Neural progenitor cell (in vitro differentiated cells): ENCODE measurements around the gene OVOL1. TPM values are rescaled to one million over a fixed set of nuclear protein-coding genes. Genes with fewer than 3 reads are reported as not detected.

ENCODE experiments used
- DNase-seq: peaks from one replicate; pipeline ENCODE4 v3.0.0-alpha.2; 2016; ENCODE audit warnings: low spot score
- H2AFZ ChIP-seq: fragments of 200-600 bp; sonication (generic); replicated peaks from 2 replicates; pipeline ENCODE4 v1.6.1; 2016; ENCODE audit warnings: antibody characterized with exemption
- H3F3A ChIP-seq: fragments of 200-600 bp; sonication (generic); 2 replicates; pipeline ENCODE4 v1.6.1; 2016; ENCODE audit warnings: antibody characterized with exemption, low read depth
- H3K27ac ChIP-seq: fragments of 200-600 bp; sonication (generic); 2 replicates; pipeline ENCODE4 v1.5.1; 2016; ENCODE audit warnings: mild to moderate bottlenecking
- H3K27me3 ChIP-seq: fragments of 200-600 bp; sonication (generic); 2 replicates; pipeline ENCODE4 v1.6.1; 2016; ENCODE audit warnings: mild to moderate bottlenecking, moderate library complexity
- H3K36me3 ChIP-seq: fragments of 200-600 bp; sonication (generic); 2 replicates; pipeline ENCODE4 v1.5.1; 2016
- H3K4me1 ChIP-seq: fragments of 200-600 bp; sonication (generic); 2 replicates; pipeline ENCODE4 v1.6.1; 2016; ENCODE audit warnings: mixed run types
- H3K4me2 ChIP-seq: fragments of 200-600 bp; sonication (generic); 2 replicates; pipeline ENCODE4 v1.6.1; 2016
- H3K4me3 ChIP-seq: fragments of 200-600 bp; sonication (generic); 2 replicates; pipeline ENCODE4 v1.5.1; 2016
- H3K79me2 ChIP-seq: fragments of 200-600 bp; sonication (generic); 2 replicates; pipeline ENCODE4 v1.6.1; 2016; ENCODE audit warnings: low read depth
- H3K9ac ChIP-seq: fragments of 200-600 bp; sonication (generic); 2 replicates; pipeline ENCODE4 v1.6.1; 2016
- H3K9me3 ChIP-seq: fragments of 200-600 bp; sonication (generic); 2 replicates; pipeline ENCODE4 v1.5.1; 2016; ENCODE audit warnings: low read depth
- H4K20me1 ChIP-seq: fragments of 200-600 bp; sonication (generic); 2 replicates; pipeline ENCODE4 v1.6.1; 2016; ENCODE audit warnings: low read depth
- H3K27ac Mint-ChIP-seq: 3 replicates; pipeline ENCODE4 v1.8.0; 2021; ENCODE audit warnings: mixed read lengths
- H3K27me3 Mint-ChIP-seq: 2 replicates; pipeline ENCODE4 v1.8.0; 2022; ENCODE audit warnings: low read depth, mild to moderate bottlenecking, inconsistent platforms, moderate library complexity, mixed read lengths; ENCODE audit not compliant: insufficient read depth
- H3K36me3 Mint-ChIP-seq: 3 replicates; pipeline ENCODE4 v1.8.0; 2021; ENCODE audit warnings: mixed read lengths
- H3K4me1 Mint-ChIP-seq: 3 replicates; pipeline ENCODE4 v1.8.0; 2021; ENCODE audit warnings: mixed read lengths
- H3K4me3 Mint-ChIP-seq: 3 replicates; pipeline ENCODE4 v1.8.0; 2021; ENCODE audit warnings: mild to moderate bottlenecking, moderate library complexity, mixed read lengths
- H3K9me3 Mint-ChIP-seq: 3 replicates; pipeline ENCODE4 v1.8.0; 2020; ENCODE audit warnings: mixed read lengths
- EZH2 ChIP-seq: fragments of 200-600 bp; sonication (generic); IDR thresholded peaks from 2 replicates; pipeline ENCODE4 v1.6.1; 2017; ENCODE audit warnings: antibody characterized with exemption, mild to moderate bottlenecking, moderate library complexity
- EZH2phosphoT487 ChIP-seq: fragments of 200-600 bp; sonication (generic); IDR thresholded peaks from 2 replicates; pipeline ENCODE4 v1.6.1; 2017; ENCODE audit warnings: antibody characterized with exemption
- total RNA-seq: library from RNA; depleted of rRNA; stranded (reverse); fragments of >200 nt; gene quantifications from 2 replicates; pipeline ENCODE4 v1.2.3, GENCODE V29; 2015; ENCODE audit warnings: low replicate concordance
- TF ChIP-seq, protein P1 (sequence below): fragments of 200-600 bp; sonication (generic); IDR thresholded peaks from 2 replicates; pipeline ENCODE4 v1.5.1; 2017; ENCODE audit warnings: antibody characterized with exemption, mild to moderate bottlenecking

The OVOL1 gene
- total RNA-seq, 1 donor from 2014 or later: not detected

DNA sequence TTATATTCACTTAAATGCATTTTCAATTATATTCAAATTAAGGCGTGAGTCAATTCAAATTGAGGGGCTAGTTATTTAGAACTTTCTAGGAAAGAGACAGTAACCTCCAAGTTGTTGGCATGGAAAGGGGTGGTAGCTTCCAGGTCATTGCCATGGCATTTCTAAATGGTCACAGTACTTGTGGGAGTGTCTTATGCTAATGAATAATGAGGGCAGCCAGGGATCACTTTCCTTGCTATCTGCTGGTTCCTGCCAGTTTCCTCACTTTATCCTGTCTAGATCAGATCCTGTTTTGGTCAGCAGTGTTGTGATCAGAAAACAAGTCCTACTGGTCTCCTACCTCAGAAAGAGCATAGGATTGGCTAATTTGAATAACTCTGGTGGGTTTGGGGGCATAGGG is 44.5 kb upstream of the OVOL1 start:
- Histone ChIP-seq H3K4me2 (no peak overlapping the region), H2AFZ (no peak overlapping the region), H3K27ac (no peak overlapping the region), H3K9ac (no peak overlapping the region), H3K79me2 (no peaks in the 10 kb centered on the region), H3K36me3 (no peaks in the 10 kb centered on the region), H3K4me3 (no peak overlapping the region), H4K20me1 (no peaks in the 10 kb centered on the region), H3K27me3 (peaks cover 14% of the 10 kb centered on the region), H3F3A (no peaks in the 10 kb centered on the region), H3K4me1 (no peaks in the 10 kb centered on the region), H3K9me3 (peaks cover under 1% of the 10 kb centered on the region)
- Mint-ChIP-seq H3K4me3 (no peak overlapping the region), H3K9me3 (peaks cover 14% of the 10 kb centered on the region), H3K36me3 (no peaks in the 10 kb centered on the region), H3K27ac (no peak overlapping the region), H3K4me1 (no peaks in the 10 kb centered on the region), H3K27me3 (peaks cover 6% of the 10 kb centered on the region)
- DNase-seq: no peak
- TF ChIP-seq EZH2: no peak
- TF ChIP-seq, protein P1, sequence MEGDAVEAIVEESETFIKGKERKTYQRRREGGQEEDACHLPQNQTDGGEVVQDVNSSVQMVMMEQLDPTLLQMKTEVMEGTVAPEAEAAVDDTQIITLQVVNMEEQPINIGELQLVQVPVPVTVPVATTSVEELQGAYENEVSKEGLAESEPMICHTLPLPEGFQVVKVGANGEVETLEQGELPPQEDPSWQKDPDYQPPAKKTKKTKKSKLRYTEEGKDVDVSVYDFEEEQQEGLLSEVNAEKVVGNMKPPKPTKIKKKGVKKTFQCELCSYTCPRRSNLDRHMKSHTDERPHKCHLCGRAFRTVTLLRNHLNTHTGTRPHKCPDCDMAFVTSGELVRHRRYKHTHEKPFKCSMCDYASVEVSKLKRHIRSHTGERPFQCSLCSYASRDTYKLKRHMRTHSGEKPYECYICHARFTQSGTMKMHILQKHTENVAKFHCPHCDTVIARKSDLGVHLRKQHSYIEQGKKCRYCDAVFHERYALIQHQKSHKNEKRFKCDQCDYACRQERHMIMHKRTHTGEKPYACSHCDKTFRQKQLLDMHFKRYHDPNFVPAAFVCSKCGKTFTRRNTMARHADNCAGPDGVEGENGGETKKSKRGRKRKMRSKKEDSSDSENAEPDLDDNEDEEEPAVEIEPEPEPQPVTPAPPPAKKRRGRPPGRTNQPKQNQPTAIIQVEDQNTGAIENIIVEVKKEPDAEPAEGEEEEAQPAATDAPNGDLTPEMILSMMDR: no peak
- no peak for TF ChIP-seq EZH2phosphoT487

DNA sequence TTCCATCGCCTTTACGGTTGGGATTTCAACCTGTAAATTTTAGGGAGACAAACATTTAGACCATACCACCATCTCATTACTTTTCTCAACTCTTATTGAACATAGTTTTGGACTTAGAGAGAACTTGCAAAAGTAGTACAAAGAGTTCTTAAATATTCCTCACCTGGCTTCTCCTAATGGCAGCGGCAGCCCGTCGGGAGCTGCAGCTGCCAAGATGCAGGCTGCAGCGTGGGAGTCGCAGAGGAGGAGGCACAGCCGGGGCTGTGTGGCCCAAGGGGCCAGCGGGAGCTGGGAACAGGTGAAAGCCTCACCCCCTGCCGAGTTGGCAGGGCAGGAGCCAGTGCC is 43.2 kb upstream of the OVOL1 start:
- no peak for DNase-seq
- peaks cover 7% of the 10 kb centered on the region for H3K9me3 ChIP-seq
- Mint-ChIP-seq H3K9me3 (peaks cover 10% of the 10 kb centered on the region), H3K27ac (no peak overlapping the region), H3K36me3 (no peaks in the 10 kb centered on the region), H3K4me3 (no peak overlapping the region), H3K4me1 (no peaks in the 10 kb centered on the region), H3K27me3 (peaks cover 4% of the 10 kb centered on the region)
- no peak overlapping the region for H3K9ac ChIP-seq
- peaks cover 25% of the 10 kb centered on the region for H3K27me3 ChIP-seq
- H3K27ac ChIP-seq: no peak overlapping the region
- H3K4me2 ChIP-seq: no peak overlapping the region
- no peaks in the 10 kb centered on the region for H3F3A ChIP-seq
- TF ChIP-seq EZH2 (no peak), EZH2phosphoT487 (no peak)
- TF ChIP-seq, protein P1: no peak
- no peaks in the 10 kb centered on the region for H3K79me2 ChIP-seq
- no peaks in the 10 kb centered on the region for H3K4me1 ChIP-seq
- H4K20me1 ChIP-seq: no peaks in the 10 kb centered on the region
- no peak overlapping the region for H3K4me3 ChIP-seq
- H3K36me3 ChIP-seq: no peaks in the 10 kb centered on the region
- no peak overlapping the region for H2AFZ ChIP-seq

DNA sequence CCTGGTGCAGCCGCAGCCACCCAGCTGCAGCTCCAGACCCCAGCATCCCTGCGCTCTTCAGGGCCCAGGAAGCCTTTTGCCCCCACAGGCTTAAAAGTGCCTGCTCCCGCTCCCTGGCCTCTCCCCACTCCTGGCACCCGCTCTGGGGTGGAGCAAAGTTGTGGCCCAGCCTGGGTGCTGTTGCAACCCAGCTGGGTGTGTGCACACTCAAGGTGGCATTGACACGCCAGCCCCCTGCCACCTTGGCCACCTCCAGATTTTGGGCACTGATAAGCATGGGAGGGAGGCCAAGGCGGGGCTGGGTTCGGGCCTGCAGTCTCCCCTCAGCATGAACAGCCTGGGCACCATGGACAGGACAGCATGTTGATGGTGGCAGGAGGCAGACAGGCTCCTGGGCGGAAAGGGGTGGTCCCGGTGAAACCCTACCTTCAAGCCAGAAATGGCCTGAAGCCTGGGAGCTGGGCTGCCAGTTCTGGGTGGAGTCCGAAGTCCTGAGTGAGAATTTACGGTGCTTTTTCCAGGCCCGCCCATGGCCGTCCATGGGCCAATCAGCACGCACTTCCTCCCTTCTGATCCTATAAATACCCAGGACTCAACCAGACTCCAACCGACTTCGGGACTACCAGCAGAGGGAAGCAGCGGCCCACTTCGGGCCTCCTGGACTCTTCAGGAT is 42.7 kb upstream of the OVOL1 start:
- peak; percentile 45 for DNase-seq
- Mint-ChIP-seq H3K27ac (no peak overlapping the region), H3K27me3 (peaks cover 7% of the 10 kb centered on the region), H3K4me3 (no peak overlapping the region), H3K4me1 (no peaks in the 10 kb centered on the region), H3K9me3 (peaks cover 12% of the 10 kb centered on the region), H3K36me3 (no peaks in the 10 kb centered on the region)
- Histone ChIP-seq H3K27ac (no peak overlapping the region), H3K4me1 (no peaks in the 10 kb centered on the region), H3K9ac (no peak overlapping the region), H3K9me3 (peaks cover 9% of the 10 kb centered on the region), H3F3A (no peaks in the 10 kb centered on the region), H3K36me3 (no peaks in the 10 kb centered on the region), H3K4me3 (no peak overlapping the region), H3K79me2 (no peaks in the 10 kb centered on the region), H3K27me3 (peaks cover 30% of the 10 kb centered on the region), H2AFZ (no peak overlapping the region), H3K4me2 (no peak overlapping the region), H4K20me1 (no peaks in the 10 kb centered on the region)
- TF ChIP-seq, protein P1: peak; percentile 39
- TF ChIP-seq EZH2phosphoT487: no peak
